HUES48 (cell line): ENCODE results near the gene SAMD1.

Experiments used
- H3K27ac ChIP-seq: one replicate; pipeline ENCODE4 v1.7.0; 2013; ENCODE audit warnings: low read depth, low read length, inconsistent platforms
- H3K27me3 ChIP-seq: 2 replicates; pipeline ENCODE4 v1.6.1; 2013; ENCODE audit warnings: mild to moderate bottlenecking, low read length; ENCODE audit not compliant: control insufficient read depth, insufficient read depth
- H3K36me3 ChIP-seq: 2 replicates; pipeline ENCODE4 v1.6.1; 2013; ENCODE audit warnings: low read length; ENCODE audit not compliant: control insufficient read depth, insufficient read depth
- H3K4me1 ChIP-seq: 2 replicates; pipeline ENCODE4 v1.6.1; 2013; ENCODE audit warnings: mild to moderate bottlenecking, low read length; ENCODE audit not compliant: control insufficient read depth, insufficient read depth
- H3K4me3 ChIP-seq: 2 replicates; pipeline ENCODE4 v1.5.1; 2013; ENCODE audit warnings: mild to moderate bottlenecking, low read depth, low read length
- H3K9ac ChIP-seq: 2 replicates; pipeline ENCODE4 v1.6.1; 2013; ENCODE audit warnings: mild to moderate bottlenecking, low read depth, low read length, moderate library complexity
- H3K9me3 ChIP-seq: 2 replicates; pipeline ENCODE4 v1.6.1; 2013; ENCODE audit warnings: low read length; ENCODE audit not compliant: control insufficient read depth, insufficient read depth

Gene SAMD1

DNA sequence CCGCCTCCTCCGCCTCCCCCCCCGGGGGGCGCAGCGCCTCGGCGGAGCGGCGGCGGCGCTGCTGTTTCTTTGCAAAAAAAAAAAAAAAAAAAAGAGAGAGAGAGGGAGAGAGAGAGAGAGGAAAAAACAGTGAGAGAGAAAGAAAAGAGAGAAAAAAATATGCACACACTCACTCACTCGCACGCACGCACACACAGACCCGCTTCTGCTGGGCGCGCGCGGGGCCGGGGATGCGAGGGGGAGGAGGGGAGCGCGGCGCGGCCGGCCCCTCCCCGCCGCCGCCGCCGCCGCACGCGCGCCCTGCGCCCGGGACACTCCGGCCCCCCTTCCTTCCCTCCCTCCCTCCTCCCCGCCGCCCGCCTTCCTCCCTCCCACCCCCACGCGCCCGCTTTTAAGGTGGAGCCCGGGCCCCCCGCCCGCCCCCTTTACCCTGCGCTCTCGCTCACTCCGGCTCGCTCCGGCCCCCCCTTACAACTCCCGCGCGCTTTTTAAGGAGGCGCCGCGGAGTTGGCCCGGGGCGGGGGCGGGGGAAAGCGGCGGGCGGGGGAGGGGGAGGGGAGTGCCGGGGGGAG, at the start of gene SAMD1:
SAMD1 (minus strand) TSS at position 243 of the 572 bp plus-strand sequence.
- H3K36me3 ChIP-seq, result peaks cover 17% of the 10 kb centered on the region
- peaks cover 11% of the 10 kb centered on the region for H3K27me3 ChIP-seq
- H3K4me3 ChIP-seq, result peak within 1 kb of the TSS; percentile 83
- peak within 1 kb of the TSS; percentile 51; the same call in 1 of the 2 replicates for H3K9ac ChIP-seq
- peak within 1 kb of the TSS; percentile 81 for H3K27ac ChIP-seq
- peaks cover 4% of the 10 kb centered on the region; the same call in 1 of the 2 replicates for H3K4me1 ChIP-seq
- H3K9me3 ChIP-seq, result no peaks in the 10 kb centered on the region

- no peak overlapping the region for H3K27ac ChIP-seq
- no peaks in the 10 kb centered on the region for H3K36me3 ChIP-seq
- no peak overlapping the region for H3K9ac ChIP-seq
These were observed 49.4 kb upstream of the SAMD1 start for GRCh38 chr19:14139944-14140343.

GRCh38 chr19:14138576-14139265, 48.2 kb upstream of the SAMD1 start:
- Histone ChIP-seq H3K27me3 (no peaks in the 10 kb centered on the region), H3K27ac (no peak overlapping the region), H3K4me3 (no peak overlapping the region), H3K4me1 (peaks cover 7% of the 10 kb centered on the region), H3K36me3 (no peaks in the 10 kb centered on the region), H3K9me3 (no peaks in the 10 kb centered on the region), H3K9ac (no peak overlapping the region)

More at GRCh38 chr19:14139944-14140343, 49.4 kb upstream of the SAMD1 start:
- H3K27me3 ChIP-seq, result no peaks in the 10 kb centered on the region
- no peaks in the 10 kb centered on the region; the same call in 1 of the 2 replicates for H3K4me1 ChIP-seq
- H3K4me3 ChIP-seq, result no peak overlapping the region
- H3K9me3 ChIP-seq, result no peaks in the 10 kb centered on the region

- H3K27ac ChIP-seq, result peak within 1 kb of the TSS; percentile 97
- H3K4me1 ChIP-seq, result peaks cover 7% of the 10 kb centered on the region
- peaks cover 7% of the 10 kb centered on the region for H3K36me3 ChIP-seq
- H3K9me3 ChIP-seq, result no peaks in the 10 kb centered on the region
- peak within 1 kb of the TSS; percentile 69 for H3K9ac ChIP-seq
- H3K4me3 ChIP-seq, result peak within 1 kb of the TSS; percentile 83
- H3K27me3 ChIP-seq, result no peaks in the 10 kb centered on the region
These were observed 46.1 kb upstream of the SAMD1 start, which contains the start of gene ASF1B for GRCh38 chr19:14136509-14137281. TSS of gene ASF1B (minus strand) at chr19:14136589. CDS start at chr19:14136456, 133 bp downstream.

- Histone ChIP-seq H3K9me3 (no peaks in the 10 kb centered on the region), H3K4me3 (peak overlapping the region; percentile 83), H3K36me3 (peaks cover 8% of the 10 kb centered on the region), H3K4me1 (peaks cover 7% of the 10 kb centered on the region), H3K27ac (peak overlapping the region; percentile 86), H3K9ac (peak overlapping the region; percentile 69), H3K27me3 (no peaks in the 10 kb centered on the region)
These were observed 45.5 kb upstream of the SAMD1 start for GRCh38 chr19:14135985-14136508.

- H3K4me1 ChIP-seq, result peaks cover 7% of the 10 kb centered on the region
- no peak overlapping the region for H3K9ac ChIP-seq
- H3K9me3 ChIP-seq, result no peaks in the 10 kb centered on the region
- H3K27me3 ChIP-seq, result no peaks in the 10 kb centered on the region
- H3K36me3 ChIP-seq, result peaks cover 8% of the 10 kb centered on the region
- H3K4me3 ChIP-seq, result peak overlapping the region; percentile 83
- no peak overlapping the region for H3K27ac ChIP-seq
These were observed 44.8 kb upstream of the SAMD1 start for GRCh38 chr19:14135355-14135754.

DNA sequence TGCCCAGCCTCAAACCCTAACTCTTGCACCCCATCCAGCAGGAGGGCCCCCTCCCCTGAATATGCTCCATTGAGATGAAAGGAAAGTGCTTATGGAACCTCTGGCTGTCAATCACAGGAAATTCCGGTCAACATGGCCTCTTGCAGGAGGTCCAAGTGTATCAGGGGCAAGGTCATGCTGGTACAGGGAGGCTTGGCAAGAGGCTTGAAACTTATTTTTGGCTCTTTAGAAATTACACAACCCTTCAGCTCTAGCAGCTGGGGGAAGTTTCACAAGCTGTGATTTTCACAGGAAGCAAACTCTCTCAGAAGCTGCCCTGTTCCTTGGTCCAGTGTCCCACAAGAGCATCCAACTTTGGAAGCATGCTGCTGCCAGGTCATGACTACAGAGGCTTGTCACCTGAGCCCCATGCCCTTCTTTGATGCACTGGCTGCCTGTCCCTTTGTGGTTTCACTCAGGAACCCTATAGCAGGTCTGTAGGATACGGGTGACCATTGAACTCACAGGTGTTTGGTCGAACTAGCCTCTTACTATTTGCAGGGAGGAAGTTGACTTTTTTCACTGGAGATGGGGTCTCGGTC, 37.5 kb upstream of the SAMD1 start:
- no peaks in the 10 kb centered on the region for H3K4me1 ChIP-seq
- H3K27me3 ChIP-seq, result no peaks in the 10 kb centered on the region
- H3K27ac ChIP-seq, result no peak overlapping the region
- no peaks in the 10 kb centered on the region for H3K9me3 ChIP-seq
- H3K36me3 ChIP-seq, result peaks cover 35% of the 10 kb centered on the region
- H3K9ac ChIP-seq, result no peak overlapping the region
- no peak overlapping the region for H3K4me3 ChIP-seq

GRCh38 chr19:14127176-14127575, 36.6 kb upstream of the SAMD1 start:
- no peak overlapping the region for H3K27ac ChIP-seq
- no peak overlapping the region for H3K4me3 ChIP-seq
- no peak overlapping the region for H3K9ac ChIP-seq
- H3K9me3 ChIP-seq, result no peaks in the 10 kb centered on the region
- H3K27me3 ChIP-seq, result no peaks in the 10 kb centered on the region
- peaks cover 33% of the 10 kb centered on the region for H3K36me3 ChIP-seq
- no peaks in the 10 kb centered on the region for H3K4me1 ChIP-seq

GRCh38 chr19:14122924-14123323, 32.4 kb upstream of the SAMD1 start:
- Histone ChIP-seq H3K36me3 (peaks cover 36% of the 10 kb centered on the region), H3K4me3 (no peak overlapping the region), H3K27ac (no peak overlapping the region), H3K9ac (no peak overlapping the region), H3K4me1 (peaks cover 7% of the 10 kb centered on the region), H3K9me3 (no peaks in the 10 kb centered on the region), H3K27me3 (no peaks in the 10 kb centered on the region)

DNA sequence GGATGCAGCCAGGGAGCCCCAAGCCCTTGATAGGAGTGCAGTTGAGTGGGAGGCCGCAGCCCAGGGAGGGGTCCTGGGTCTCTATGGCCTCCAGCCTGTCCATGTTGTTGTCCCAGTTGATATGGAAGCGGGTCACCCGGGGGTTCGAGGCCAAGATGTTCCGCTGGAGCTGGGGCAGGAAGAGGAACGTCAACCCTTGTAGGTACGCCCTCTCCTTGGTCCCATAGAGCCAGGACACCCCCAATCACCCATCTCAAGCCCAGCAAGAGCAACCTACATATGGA, 29.9 kb upstream of the SAMD1 start:
- Histone ChIP-seq H3K9ac (no peak overlapping the region), H3K36me3 (peaks cover 29% of the 10 kb centered on the region), H3K27me3 (no peaks in the 10 kb centered on the region), H3K4me1 (peaks cover 10% of the 10 kb centered on the region), H3K4me3 (no peak overlapping the region), H3K27ac (no peak overlapping the region), H3K9me3 (no peaks in the 10 kb centered on the region)
